H1 (cell line): ENCODE data around the gene LRRC18. TPM values are rescaled to one million over a fixed set of nuclear protein-coding genes. Genes with fewer than 3 reads are reported as not detected.

Source experiments
- CTCF ChIA-PET: fragments of 300-600 bp; sonication (Branson Sonifier 250); formaldehyde crosslinking; loops from one replicate; lab custom pipeline; 2021; ENCODE audit not compliant: partially characterized antibody; lab: Charles Lee
- POLR2A ChIA-PET: fragments of 300-600 bp; sonication (Branson Sonifier 250); formaldehyde crosslinking; loops from one replicate; lab custom pipeline; 2021; ENCODE audit warnings: inconsistent platforms; ENCODE audit not compliant: partially characterized antibody; lab: Charles Lee
- DNase-seq, 2 experiments: peaks; one replicate each; pipeline versions ENCODE4 v3.0.0 to v3.0.0-alpha.2; 2010 to 2022; ENCODE audit warnings: low spot score in 2 of 2, low read depth in 1 of 2, mixed read lengths in 1 of 2
- FAIRE-seq: peaks from 2 replicates; lab custom pipeline; 2011; peaks lifted over from hg19 to GRCh38; lab: Jason Lieb, UNC
- H2AFZ ChIP-seq: 2 replicates; pipeline ENCODE4 v1.8.1; 2012; ENCODE audit warnings: low read length, inconsistent platforms
- H2AK5ac ChIP-seq: 2 replicates; pipeline ENCODE4 v1.6.1; 2013; ENCODE audit warnings: low read depth, low read length
- H2BK120ac ChIP-seq: replicated peaks from 2 replicates; pipeline ENCODE3; 2013; ENCODE audit warnings: low read depth, low read length, inconsistent platforms
- H2BK12ac ChIP-seq: 2 replicates; pipeline ENCODE4 v1.6.1; 2013; ENCODE audit warnings: low read depth, low read length
- H2BK15ac ChIP-seq: 2 replicates; pipeline ENCODE4 v1.6.1; 2013; ENCODE audit warnings: low read length
- H2BK20ac ChIP-seq: 2 replicates; pipeline ENCODE4 v1.6.1; 2013; ENCODE audit warnings: low read length
- H2BK5ac ChIP-seq: 2 replicates; pipeline ENCODE4 v1.6.1; 2013; ENCODE audit warnings: low read depth, low read length
- H3K14ac ChIP-seq: 2 replicates; pipeline ENCODE4 v1.6.1; 2013; ENCODE audit warnings: inconsistent platforms; ENCODE audit not compliant: insufficient read length
- H3K18ac ChIP-seq: 2 replicates; pipeline ENCODE4 v1.6.1; 2013; ENCODE audit warnings: low read length; ENCODE audit errors: extremely low read depth
- H3K23ac ChIP-seq: 2 replicates; pipeline ENCODE4 v1.6.1; 2013; ENCODE audit warnings: inconsistent platforms; ENCODE audit not compliant: insufficient read length
- H3K23me2 ChIP-seq: 2 replicates; pipeline ENCODE4 v1.6.1; 2013; ENCODE audit warnings: low read depth, low read length
- H3K27ac ChIP-seq: 2 replicates; pipeline ENCODE4 v1.6.1; 2011; ENCODE audit warnings: low read depth, low read length, inconsistent platforms
- H3K27me3 ChIP-seq, 4 experiments: replicated peaks in 1 of 4; 1 replicate in 1 of 4; 2 replicates in 3 of 4; pipeline versions ENCODE4 v1.6.1 to v1.8.1; 2011 to 2013; ENCODE audit warnings: low read length in 3 of 4, mild to moderate bottlenecking in 3 of 4, inconsistent platforms in 2 of 4, mixed read lengths in 2 of 4, moderate library complexity in 1 of 4; ENCODE audit not compliant: control insufficient read depth in 3 of 4, insufficient read depth in 3 of 4; ENCODE audit errors: extremely low read depth in 1 of 4
- H3K36me3 ChIP-seq, 4 experiments: 2 replicates each; pipeline versions ENCODE4 v1.6.1 to v1.8.1; 2011 to 2013; ENCODE audit warnings: mild to moderate bottlenecking in 4 of 4, low read length in 3 of 4, moderate library complexity in 2 of 4, control low read depth in 1 of 4, inconsistent platforms in 1 of 4; ENCODE audit not compliant: insufficient read depth in 4 of 4, control insufficient read depth in 2 of 4
- H3K4ac ChIP-seq: replicated peaks from 2 replicates; pipeline ENCODE3; 2013; ENCODE audit warnings: low read length, low read depth, mixed read lengths, inconsistent platforms; ENCODE audit not compliant: insufficient read length
- H3K4me1 ChIP-seq, 4 experiments: replicated peaks in 1 of 4; 1 replicate in 1 of 4; 2 replicates in 3 of 4; pipeline versions ENCODE4 v1.6.1 to v1.8.1; 2011 to 2013; ENCODE audit warnings: low read length in 3 of 4, inconsistent platforms in 2 of 4, mixed read lengths in 1 of 4; ENCODE audit not compliant: insufficient read depth in 4 of 4, control insufficient read depth in 3 of 4
- H3K4me2 ChIP-seq, 2 experiments: 2 replicates each; pipeline versions ENCODE4 v1.6.1 to v1.8.1; 2011 to 2013; ENCODE audit warnings: low read depth in 2 of 2, low read length in 2 of 2, control low read depth in 1 of 2, inconsistent platforms in 1 of 2, mild to moderate bottlenecking in 1 of 2; ENCODE audit not compliant: insufficient read depth in 1 of 2
- H3K4me3 ChIP-seq, 4 experiments: fragments of 200-600, 300-600 bp in 1 of 4; sonication (generic), shearing (Covaris generic), sonication (Bioruptor Twin) in 1 of 4; 2 replicates each; pipeline versions ENCODE4 v1.5.1 to v1.8.1; 2011 to 2016; ENCODE audit warnings: low read length in 4 of 4, low read depth in 3 of 4, control low read depth in 2 of 4, inconsistent platforms in 2 of 4, mild to moderate bottlenecking in 2 of 4, mixed read lengths in 1 of 4, moderate library complexity in 1 of 4; ENCODE audit not compliant: insufficient read depth in 2 of 4; ENCODE audit errors: extremely low read depth in 1 of 4
- H3K56ac ChIP-seq: replicated peaks from 2 replicates; pipeline ENCODE3; 2013; ENCODE audit warnings: low read depth, mild to moderate bottlenecking, mixed read lengths, low read length, inconsistent platforms; ENCODE audit not compliant: insufficient read length
- H3K79me1 ChIP-seq: 2 replicates; pipeline ENCODE4 v1.6.1; 2013; ENCODE audit warnings: low read depth, low read length, control low read depth
- H3K79me2 ChIP-seq, 2 experiments: 2 replicates each; pipeline versions ENCODE4 v1.6.1 to v1.8.1; 2012 to 2013; ENCODE audit warnings: low read length in 2 of 2, mild to moderate bottlenecking in 2 of 2, inconsistent platforms in 1 of 2; ENCODE audit not compliant: insufficient read depth in 2 of 2, control insufficient read depth in 1 of 2
- H3K9ac ChIP-seq, 4 experiments: replicated peaks in 1 of 4; 1 replicate in 1 of 4; 2 replicates in 3 of 4; pipeline versions ENCODE4 v1.6.1 to v1.8.1; 2011 to 2013; ENCODE audit warnings: low read depth in 3 of 4, low read length in 3 of 4, control low read depth in 2 of 4, mild to moderate bottlenecking in 2 of 4, moderate library complexity in 2 of 4, inconsistent platforms in 1 of 4; ENCODE audit errors: extremely low read depth in 1 of 4
- H3K9me3 ChIP-seq, 2 experiments: 2 replicates each; pipeline versions ENCODE4 v1.6.1 to v1.8.1; 2012 to 2013; ENCODE audit warnings: mild to moderate bottlenecking in 2 of 2, moderate library complexity in 2 of 2, control low read depth in 1 of 2, inconsistent platforms in 1 of 2, low read depth in 1 of 2, low read length in 1 of 2, mixed read lengths in 1 of 2; ENCODE audit not compliant: insufficient read depth in 2 of 2
- H4K20me1 ChIP-seq, 2 experiments: replicated peaks in 1 of 2; 2 replicates each; pipeline versions ENCODE3 to v1.8.1; 2011 to 2013; ENCODE audit warnings: inconsistent platforms in 2 of 2, low read length in 2 of 2, mild to moderate bottlenecking in 1 of 2; ENCODE audit not compliant: insufficient read depth in 2 of 2, control insufficient read depth in 1 of 2
- H4K5ac ChIP-seq: 2 replicates; pipeline ENCODE4 v1.6.1; 2013; ENCODE audit warnings: low read length, low read depth, mixed read lengths, inconsistent platforms; ENCODE audit not compliant: insufficient read length
- H4K8ac ChIP-seq: 2 replicates; pipeline ENCODE4 v1.8.0; 2013; ENCODE audit warnings: mild to moderate bottlenecking, moderate library complexity, low read length, inconsistent platforms; ENCODE audit not compliant: insufficient read depth; ENCODE audit errors: extremely low read depth
- H4K91ac ChIP-seq: replicated peaks from 2 replicates; pipeline ENCODE3; 2013; ENCODE audit warnings: low read length, mixed read lengths, inconsistent platforms; ENCODE audit not compliant: insufficient read length
- CBX8 ChIP-seq: fragments of 300-800, 300-1000 bp; sonication (generic); IDR thresholded peaks from 2 replicates; pipeline ENCODE4 v1.7.1; 2016; ENCODE audit warnings: low read depth, low read length, borderline replicate concordance
- EP300 ChIP-seq, 2 experiments: IDR thresholded peaks; 1 replicate in 1 of 2; 2 replicates in 1 of 2; pipeline ENCODE4 v1.6.1; 2011 to 2012; ENCODE audit warnings: low read depth in 2 of 2, low read length in 2 of 2, mild to moderate bottlenecking in 2 of 2, borderline replicate concordance in 1 of 2, inconsistent platforms in 1 of 2, moderate library complexity in 1 of 2
- KDM4A ChIP-seq: IDR thresholded peaks from one replicate; pipeline ENCODE4 v1.7.1; 2012; ENCODE audit warnings: low read depth, mild to moderate bottlenecking, moderate library complexity, low read length, inconsistent platforms; ENCODE audit not compliant: severe bottlenecking
- WGBS, 2 experiments: shearing (Covaris generic) in 1 of 2; methylation state at CpG; one replicate each; pipeline versions ENCODE4 v1.1.6 to v1.1.7; 2013 to 2015; ENCODE audit warnings: low lambda C conversion rate in 2 of 2, mixed read lengths in 2 of 2, inconsistent platforms in 1 of 2, low coverage in 1 of 2, missing lambda C conversion rate in 1 of 2; ENCODE audit not compliant: insufficient replicate concordance in 2 of 2, insufficient coverage in 1 of 2, insufficient read length in 1 of 2; ENCODE audit errors: extremely low coverage in 1 of 2, missing lambda C conversion rate in 1 of 2; 5-methylcytosine and 5-hydroxymethylcytosine counted together
- polyA plus RNA-seq, 7 experiments: library from polyadenylated mRNA; depleted of rRNA in 3 of 7; stranded (reverse) in 5 of 7; unstranded in 2 of 7; fragments of >200 nt in 5 of 7; fragments of 200-250 nt in 2 of 7; gene quantifications; 1 replicate in 5 of 7; 2 replicates in 1 of 7; 4 replicates in 1 of 7; pipeline versions ENCODE4 v1.2.1 to v1.2.3, GENCODE V29; 2011 to 2013; ENCODE audit warnings: missing spikeins in 2 of 7, mixed read lengths in 2 of 7
- total RNA-seq: library from RNA; stranded (reverse); fragmentation: NEBNext Ultra II Directional; extraction: Animal tissue kit (Norgen Biotek cat#: 25700); gene quantifications from 2 replicates; pipeline ENCODE4 v1.2.1, GENCODE V29; 2021

Gene LRRC18
- total and polyA plus RNA-seq, 2 of the 8 experiments (the other 6 are each of a cell fraction or from before 2014, with no cell fraction given) = not detected

DNA sequence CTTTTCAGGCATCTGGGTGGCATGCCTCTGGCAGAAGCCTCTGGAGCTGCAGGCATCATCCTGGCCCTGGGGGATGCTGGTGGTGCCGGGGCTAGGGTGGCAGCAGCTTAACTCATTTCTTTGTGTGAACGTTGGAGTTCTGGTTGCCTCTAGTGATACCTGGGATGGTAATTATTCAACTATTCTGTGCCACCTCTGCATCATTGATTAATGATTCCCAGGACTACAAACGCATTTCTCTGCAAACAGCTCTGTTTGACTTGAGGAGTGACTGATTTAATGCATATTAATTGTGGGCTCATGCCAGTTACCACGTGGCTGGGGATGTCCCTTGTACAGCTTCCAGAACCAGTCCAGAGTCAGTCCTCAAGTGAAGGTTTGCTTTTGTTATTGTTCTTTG is 55.9 kb downstream of the LRRC18 start:
- H2BK20ac ChIP-seq = no peak overlapping the region
- H3K56ac ChIP-seq = no peak overlapping the region
- H3K79me1 ChIP-seq = no peaks in the 10 kb centered on the region
- no peak overlapping the region for H3K27ac ChIP-seq
- 82% methylated on average over 4 of the region's 4 CpGs; no CpG with 5 or more reads in 1 of the 2 experiments for WGBS, 2 experiments
- no peak overlapping the region for H3K4ac ChIP-seq
- H3K4me2 ChIP-seq = no peak overlapping the region
- H3K27me3 ChIP-seq = no peaks in the 10 kb centered on the region
- no peak overlapping the region for H4K5ac ChIP-seq
- no peak overlapping the region for H2BK12ac ChIP-seq
- no peak overlapping the region for H3K9ac ChIP-seq
- H4K20me1 ChIP-seq = no peaks in the 10 kb centered on the region
- CTCF ChIA-PET = interaction anchor here (0.6 to 3.0 kb wide), 5 partner anchors 14 to 226 kb away, joined by 3 to 14 read pairs (median 3); no protein-coding TSS in a partner anchor
- no peak overlapping the region for H4K8ac ChIP-seq
- no peak overlapping the region for H2AFZ ChIP-seq
- no peak for DNase-seq
- H2BK5ac ChIP-seq = no peak overlapping the region
- no peak overlapping the region for H3K4me3 ChIP-seq
- no peaks in the 10 kb centered on the region for H3K36me3 ChIP-seq
- no peak overlapping the region for H3K23ac ChIP-seq
- H4K91ac ChIP-seq = no peak overlapping the region
- FAIRE-seq = no peak
- no peaks in the 10 kb centered on the region for H3K23me2 ChIP-seq
- no peak overlapping the region for H2BK120ac ChIP-seq
- H2AK5ac ChIP-seq = no peak overlapping the region
- no peaks in the 10 kb centered on the region for H3K79me2 ChIP-seq
- H3K4me1 ChIP-seq = peaks cover 0 to 2% (median 0%) of the 10 kb centered on the region in 4 experiments; a peak in 1 of 7 replicates
- no peak overlapping the region for H3K18ac ChIP-seq
- H3K14ac ChIP-seq = no peak overlapping the region
- H2BK15ac ChIP-seq = no peak overlapping the region
- TF ChIP-seq CBX8 (no peak), KDM4A (no peak), EP300 (IDR thresholded peaks at IDR 0.05; ENCODE audit: borderline replicate concordance in 1 of 2, low read depth in 2 of 2, low read length in 2 of 2) (no peak)
- POLR2A ChIA-PET = interaction anchor here (0.6 kb wide), 1 partner anchor 23 kb away, joined by 3 read pairs; no protein-coding TSS in a partner anchor
- no peaks in the 10 kb centered on the region for H3K9me3 ChIP-seq
